ENCODE measurements around the gene FRS2.

DNA sequence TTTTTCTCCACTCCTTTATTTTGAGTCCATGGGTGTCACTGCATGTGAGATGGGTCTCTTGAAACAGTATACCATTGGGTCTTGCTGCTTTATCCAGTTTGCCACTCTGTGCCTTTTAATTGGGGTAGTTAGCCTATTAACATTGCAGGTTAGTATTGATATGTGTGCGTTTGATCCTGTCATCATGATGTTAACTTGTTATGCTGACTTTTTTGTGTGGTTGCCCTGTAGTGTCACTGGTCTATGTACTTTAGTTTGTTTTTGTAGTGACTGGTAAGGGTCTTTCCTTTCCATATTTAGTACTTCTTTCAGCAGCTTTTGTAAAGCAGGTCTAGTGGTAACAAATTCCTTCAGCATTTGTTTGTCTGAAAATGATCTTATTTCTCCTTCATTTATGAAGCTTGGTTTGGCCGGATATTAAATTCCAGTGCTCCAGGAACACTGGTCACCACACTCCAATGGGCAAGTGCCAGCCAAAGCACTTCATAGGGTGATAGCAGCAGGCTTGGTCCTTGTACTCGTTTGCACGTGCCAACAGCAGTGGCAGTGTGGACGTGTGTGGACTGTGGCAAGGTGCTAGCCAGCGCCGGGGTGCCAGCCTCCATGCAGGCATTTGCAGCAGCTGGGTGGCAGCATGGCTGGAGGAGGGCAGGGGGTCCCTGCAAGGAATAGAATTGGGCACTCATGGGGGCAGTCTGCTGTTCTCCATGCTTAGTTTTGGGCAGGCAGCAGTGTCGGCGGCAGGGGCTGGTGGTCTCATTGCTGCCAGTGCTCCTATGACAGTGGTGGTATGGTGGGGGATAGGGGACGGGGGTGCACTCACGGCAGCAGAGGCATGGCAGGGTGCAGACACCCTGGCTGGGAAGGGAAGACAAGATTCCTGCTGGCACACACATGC lies 53.5 kb downstream of the FRS2 start:
- TF ChIP-seq, protein P1, sequence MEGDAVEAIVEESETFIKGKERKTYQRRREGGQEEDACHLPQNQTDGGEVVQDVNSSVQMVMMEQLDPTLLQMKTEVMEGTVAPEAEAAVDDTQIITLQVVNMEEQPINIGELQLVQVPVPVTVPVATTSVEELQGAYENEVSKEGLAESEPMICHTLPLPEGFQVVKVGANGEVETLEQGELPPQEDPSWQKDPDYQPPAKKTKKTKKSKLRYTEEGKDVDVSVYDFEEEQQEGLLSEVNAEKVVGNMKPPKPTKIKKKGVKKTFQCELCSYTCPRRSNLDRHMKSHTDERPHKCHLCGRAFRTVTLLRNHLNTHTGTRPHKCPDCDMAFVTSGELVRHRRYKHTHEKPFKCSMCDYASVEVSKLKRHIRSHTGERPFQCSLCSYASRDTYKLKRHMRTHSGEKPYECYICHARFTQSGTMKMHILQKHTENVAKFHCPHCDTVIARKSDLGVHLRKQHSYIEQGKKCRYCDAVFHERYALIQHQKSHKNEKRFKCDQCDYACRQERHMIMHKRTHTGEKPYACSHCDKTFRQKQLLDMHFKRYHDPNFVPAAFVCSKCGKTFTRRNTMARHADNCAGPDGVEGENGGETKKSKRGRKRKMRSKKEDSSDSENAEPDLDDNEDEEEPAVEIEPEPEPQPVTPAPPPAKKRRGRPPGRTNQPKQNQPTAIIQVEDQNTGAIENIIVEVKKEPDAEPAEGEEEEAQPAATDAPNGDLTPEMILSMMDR (IDR thresholded peaks at IDR 0.05; ENCODE audit: insufficient read depth, low read length): no peak
- TF ChIP-seq GABPA (IDR thresholded peaks at IDR 0.05; ENCODE audit: low read depth): no peak
- TF ChIP-seq POLR2AphosphoS5 (IDR thresholded peaks at IDR 0.05; ENCODE audit: low read depth): no peak
- TF ChIP-seq, protein P2, sequence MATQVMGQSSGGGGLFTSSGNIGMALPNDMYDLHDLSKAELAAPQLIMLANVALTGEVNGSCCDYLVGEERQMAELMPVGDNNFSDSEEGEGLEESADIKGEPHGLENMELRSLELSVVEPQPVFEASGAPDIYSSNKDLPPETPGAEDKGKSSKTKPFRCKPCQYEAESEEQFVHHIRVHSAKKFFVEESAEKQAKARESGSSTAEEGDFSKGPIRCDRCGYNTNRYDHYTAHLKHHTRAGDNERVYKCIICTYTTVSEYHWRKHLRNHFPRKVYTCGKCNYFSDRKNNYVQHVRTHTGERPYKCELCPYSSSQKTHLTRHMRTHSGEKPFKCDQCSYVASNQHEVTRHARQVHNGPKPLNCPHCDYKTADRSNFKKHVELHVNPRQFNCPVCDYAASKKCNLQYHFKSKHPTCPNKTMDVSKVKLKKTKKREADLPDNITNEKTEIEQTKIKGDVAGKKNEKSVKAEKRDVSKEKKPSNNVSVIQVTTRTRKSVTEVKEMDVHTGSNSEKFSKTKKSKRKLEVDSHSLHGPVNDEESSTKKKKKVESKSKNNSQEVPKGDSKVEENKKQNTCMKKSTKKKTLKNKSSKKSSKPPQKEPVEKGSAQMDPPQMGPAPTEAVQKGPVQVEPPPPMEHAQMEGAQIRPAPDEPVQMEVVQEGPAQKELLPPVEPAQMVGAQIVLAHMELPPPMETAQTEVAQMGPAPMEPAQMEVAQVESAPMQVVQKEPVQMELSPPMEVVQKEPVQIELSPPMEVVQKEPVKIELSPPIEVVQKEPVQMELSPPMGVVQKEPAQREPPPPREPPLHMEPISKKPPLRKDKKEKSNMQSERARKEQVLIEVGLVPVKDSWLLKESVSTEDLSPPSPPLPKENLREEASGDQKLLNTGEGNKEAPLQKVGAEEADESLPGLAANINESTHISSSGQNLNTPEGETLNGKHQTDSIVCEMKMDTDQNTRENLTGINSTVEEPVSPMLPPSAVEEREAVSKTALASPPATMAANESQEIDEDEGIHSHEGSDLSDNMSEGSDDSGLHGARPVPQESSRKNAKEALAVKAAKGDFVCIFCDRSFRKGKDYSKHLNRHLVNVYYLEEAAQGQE (IDR thresholded peaks at IDR 0.05; ENCODE audit: insufficient replicate concordance, low read depth): no peak
- no peak for TF ChIP-seq SPI1 (IDR thresholded peaks at IDR 0.05; ENCODE audit: borderline replicate concordance, low read depth)
